GM11168 (cell line): ENCODE measurements around the gene WDCP.

Source experiments
- in situ Hi-C: fragments of 300-500 bp; cut with MboI; formaldehyde crosslinking; loops from one replicate; pipeline ENCODE4 v1.12.0; 2022; ENCODE audit warnings: low sequenced_read_pairs; ENCODE audit not compliant: unreplicated experiment

Gene WDCP

GRCh38 chr2:24009680-24010476 is 37.3 kb downstream of the WDCP start, which contains the start of gene MFSD2B:
MFSD2B (plus strand) TSS chr2:24010085; CDS start chr2:24010097, 12 bp downstream.
- in situ Hi-C loops, result no loop called here

DNA sequence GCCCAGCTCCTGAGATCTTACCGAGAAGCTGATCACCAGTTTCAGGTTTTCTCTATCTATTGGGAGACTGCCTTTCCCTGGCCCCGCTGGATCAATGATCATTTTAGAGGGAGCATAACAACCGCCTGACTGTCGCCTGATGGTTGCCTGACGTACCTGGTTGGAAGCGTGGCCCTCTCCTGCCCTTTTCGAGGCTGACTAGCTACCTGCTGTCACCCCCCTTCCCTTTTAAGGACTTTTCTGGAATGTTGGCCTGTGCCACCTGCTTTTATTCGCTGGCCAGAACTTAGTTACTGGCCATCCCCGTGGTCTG is 37.9 kb downstream of the WDCP start:
- in situ Hi-C loops, result no loop called here

GRCh38 chr2:24008672-24009366 is 38.4 kb downstream of the WDCP start:
- in situ Hi-C loops, result no loop called here

GRCh38 chr2:24007693-24008092 is 39.5 kb downstream of the WDCP start:
- in situ Hi-C loops, result no loop called here

GRCh38 chr2:23994567-23994966 is 52.6 kb downstream of the WDCP start:
- in situ Hi-C loops, result no loop called here

DNA sequence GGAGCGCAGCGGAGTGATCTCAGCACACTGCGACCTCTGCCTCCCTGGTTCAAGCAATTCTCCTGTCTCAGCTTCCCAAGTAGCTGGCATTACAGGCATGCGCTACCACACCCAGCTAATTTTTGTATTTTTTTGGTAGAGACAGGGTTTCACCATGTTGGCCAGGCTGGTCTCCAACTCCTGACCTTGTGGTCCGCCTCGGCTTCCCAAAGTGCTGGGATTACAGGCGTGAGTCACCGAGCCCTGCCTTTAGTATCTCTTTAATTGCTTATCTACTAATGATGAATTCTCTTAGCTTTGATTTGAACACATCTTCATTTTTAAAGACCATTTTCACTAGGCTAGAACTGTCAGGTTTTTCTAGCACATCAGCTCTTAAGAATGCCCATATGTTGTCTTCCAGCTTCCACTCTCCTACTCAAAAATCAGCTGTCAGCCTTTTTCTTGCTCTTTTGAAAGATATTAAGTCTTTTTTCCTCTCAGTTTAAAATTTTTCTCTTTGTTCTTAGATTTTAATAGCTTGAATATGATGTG is 53.4 kb downstream of the WDCP start:
- in situ Hi-C loops, result no loop called here

GRCh38 chr2:23992931-23993330 is 54.3 kb downstream of the WDCP start:
- in situ Hi-C loops, result no loop called here

DNA sequence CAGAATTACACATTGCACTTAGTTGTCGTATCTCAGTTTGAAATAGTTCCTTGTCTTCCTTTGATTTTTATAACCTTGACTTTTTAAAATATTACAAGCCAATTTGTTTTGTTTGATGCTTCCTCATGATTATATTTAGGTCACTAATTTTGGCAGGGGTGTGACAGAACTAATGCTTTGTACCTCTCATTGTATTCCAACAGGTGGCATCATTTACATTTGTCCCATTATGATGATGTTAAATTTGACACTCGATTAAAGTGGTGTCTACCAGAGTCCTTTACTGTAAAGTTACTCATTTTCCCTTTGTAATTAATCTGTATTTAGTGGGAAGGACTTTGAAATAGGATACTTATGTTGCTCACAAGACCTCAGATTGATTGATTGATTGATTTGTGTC is 58.8 kb downstream of the WDCP start:
- in situ Hi-C loops, result no loop called here
